ENCODE measurements around the gene SLIT1.

Gene SLIT1

GRCh38 chr10:97075961-97076525 lies 109.7 kb downstream of the SLIT1 start:
- no peaks in the 10 kb centered on the region for H3K4me1 ChIP-seq (ENCODE audit: insufficient read depth, low read length)
- no peak overlapping the region for H3K4me3 ChIP-seq (ENCODE audit: low read depth in 1 of 2, low read length in 2 of 2)
- H3K9ac ChIP-seq (ENCODE audit: low read length) = no peak overlapping the region
- H3K9me3 ChIP-seq (ENCODE audit: low read length) = no peaks in the 10 kb centered on the region
- no peaks in the 10 kb centered on the region for H3K36me3 ChIP-seq (ENCODE audit: insufficient read depth, low read length)
- H3K27me3 ChIP-seq (ENCODE audit: control insufficient read depth in 1 of 2, insufficient read depth in 2 of 2, low read length in 2 of 2) = peaks cover 5 to 6% of the 10 kb centered on the region in 2 donors
- H3K27ac ChIP-seq (ENCODE audit: low read depth, low read length) = no peak overlapping the region

- H3K27ac ChIP-seq (ENCODE audit: low read depth, low read length) = no peak overlapping the region
- no peak overlapping the region for H3K4me3 ChIP-seq (ENCODE audit: low read depth in 1 of 2, low read length in 2 of 2)
- no peaks in the 10 kb centered on the region for H3K9me3 ChIP-seq (ENCODE audit: low read length)
- peaks cover 5 to 6% of the 10 kb centered on the region in 2 donors for H3K27me3 ChIP-seq (ENCODE audit: control insufficient read depth in 1 of 2, insufficient read depth in 2 of 2, low read length in 2 of 2)
- no peaks in the 10 kb centered on the region for H3K4me1 ChIP-seq (ENCODE audit: insufficient read depth, low read length)
- no peaks in the 10 kb centered on the region for H3K36me3 ChIP-seq (ENCODE audit: insufficient read depth, low read length)
- no peak overlapping the region for H3K9ac ChIP-seq (ENCODE audit: low read length)
These were observed 110.3 kb downstream of the SLIT1 start for GRCh38 chr10:97075421-97075820.

- Histone ChIP-seq H3K27ac (ENCODE audit: low read depth, low read length) (no peak overlapping the region), H3K9me3 (ENCODE audit: low read length) (no peaks in the 10 kb centered on the region), H3K4me3 (ENCODE audit: low read depth in 1 of 2, low read length in 2 of 2) (no peak overlapping the region), H3K4me1 (ENCODE audit: insufficient read depth, low read length) (no peaks in the 10 kb centered on the region), H3K27me3 (ENCODE audit: control insufficient read depth in 1 of 2, insufficient read depth in 2 of 2, low read length in 2 of 2) (peaks cover 5 to 6% of the 10 kb centered on the region in 2 donors), H3K36me3 (ENCODE audit: insufficient read depth, low read length) (no peaks in the 10 kb centered on the region), H3K9ac (ENCODE audit: low read length) (no peak overlapping the region)
These were observed 111.3 kb downstream of the SLIT1 start for GRCh38 chr10:97074256-97075145.

DNA sequence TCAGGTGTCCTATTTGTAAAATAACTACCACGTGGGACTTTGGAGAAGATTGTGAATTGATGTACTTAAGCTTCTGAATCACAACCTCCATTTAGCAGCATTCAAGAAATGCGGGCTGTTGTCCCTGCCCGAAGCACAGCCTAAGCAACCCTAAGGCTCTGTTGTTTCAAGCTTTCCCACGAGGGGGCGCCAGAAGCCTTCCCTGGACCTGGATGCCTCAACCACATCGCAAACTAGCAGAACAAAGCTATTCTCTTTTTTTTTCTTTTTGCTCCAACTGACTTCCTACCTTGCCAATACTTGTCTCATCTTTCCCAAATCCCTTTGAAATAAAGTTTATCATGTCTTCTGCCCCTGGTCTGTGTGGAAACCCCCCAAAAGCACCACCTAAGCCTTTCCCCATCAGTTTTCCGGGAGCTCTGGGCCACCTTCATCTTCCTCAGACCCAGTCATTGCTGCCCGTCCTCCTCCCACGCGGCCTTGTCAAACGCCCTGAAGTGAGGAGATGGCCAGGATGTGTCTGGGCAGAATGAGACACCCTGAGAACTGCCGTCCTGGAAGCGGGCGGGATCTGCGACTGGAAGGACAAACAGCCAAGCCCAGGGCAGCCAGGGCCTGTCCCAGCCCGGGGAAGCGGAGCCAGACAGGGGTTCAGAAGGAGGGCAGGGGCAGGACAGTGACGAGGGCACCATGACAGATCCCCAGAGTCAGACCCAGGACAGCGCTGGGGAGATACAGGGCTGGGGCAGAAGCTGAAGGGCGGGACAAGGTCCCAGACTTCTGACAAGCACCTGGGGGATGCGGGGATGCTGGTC lies 112.7 kb downstream of the SLIT1 start:
- Histone ChIP-seq H3K36me3 (ENCODE audit: insufficient read depth, low read length) (no peaks in the 10 kb centered on the region), H3K9me3 (ENCODE audit: low read length) (no peaks in the 10 kb centered on the region), H3K27ac (ENCODE audit: low read depth, low read length) (no peak overlapping the region), H3K4me3 (ENCODE audit: low read depth in 1 of 2, low read length in 2 of 2) (no peak overlapping the region), H3K4me1 (ENCODE audit: insufficient read depth, low read length) (no peaks in the 10 kb centered on the region), H3K27me3 (ENCODE audit: control insufficient read depth in 1 of 2, insufficient read depth in 2 of 2, low read length in 2 of 2) (peaks cover 5 to 6% of the 10 kb centered on the region in 2 donors), H3K9ac (ENCODE audit: low read length) (no peak overlapping the region)

DNA sequence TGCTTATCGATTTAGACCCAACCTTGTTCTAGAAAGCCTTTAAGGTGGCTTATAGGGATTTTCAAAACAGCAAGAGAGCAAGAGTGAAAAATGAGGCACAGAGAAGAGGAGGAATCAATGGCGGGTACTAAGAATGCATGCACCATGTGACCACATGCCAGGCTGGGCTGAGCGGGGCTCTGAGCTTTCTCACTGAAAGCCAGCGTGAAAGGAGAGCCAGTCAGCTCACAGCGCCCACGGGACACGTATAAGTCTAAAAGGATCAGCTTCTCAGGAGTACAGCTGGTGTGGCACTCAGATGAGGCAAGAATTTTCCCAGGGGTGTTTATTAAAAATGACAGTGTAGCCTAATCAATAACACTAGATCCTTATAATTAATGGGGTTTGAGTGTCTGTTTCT lies 114.3 kb downstream of the SLIT1 start:
- Histone ChIP-seq H3K36me3 (ENCODE audit: insufficient read depth, low read length) (no peaks in the 10 kb centered on the region), H3K4me1 (ENCODE audit: insufficient read depth, low read length) (no peaks in the 10 kb centered on the region), H3K4me3 (ENCODE audit: low read depth in 1 of 2, low read length in 2 of 2) (no peak overlapping the region), H3K9me3 (ENCODE audit: low read length) (no peaks in the 10 kb centered on the region), H3K27ac (ENCODE audit: low read depth, low read length) (no peak overlapping the region), H3K27me3 (ENCODE audit: control insufficient read depth in 1 of 2, insufficient read depth in 2 of 2, low read length in 2 of 2) (peaks cover 5 to 6% of the 10 kb centered on the region in 2 donors), H3K9ac (ENCODE audit: low read length) (no peak overlapping the region)

DNA sequence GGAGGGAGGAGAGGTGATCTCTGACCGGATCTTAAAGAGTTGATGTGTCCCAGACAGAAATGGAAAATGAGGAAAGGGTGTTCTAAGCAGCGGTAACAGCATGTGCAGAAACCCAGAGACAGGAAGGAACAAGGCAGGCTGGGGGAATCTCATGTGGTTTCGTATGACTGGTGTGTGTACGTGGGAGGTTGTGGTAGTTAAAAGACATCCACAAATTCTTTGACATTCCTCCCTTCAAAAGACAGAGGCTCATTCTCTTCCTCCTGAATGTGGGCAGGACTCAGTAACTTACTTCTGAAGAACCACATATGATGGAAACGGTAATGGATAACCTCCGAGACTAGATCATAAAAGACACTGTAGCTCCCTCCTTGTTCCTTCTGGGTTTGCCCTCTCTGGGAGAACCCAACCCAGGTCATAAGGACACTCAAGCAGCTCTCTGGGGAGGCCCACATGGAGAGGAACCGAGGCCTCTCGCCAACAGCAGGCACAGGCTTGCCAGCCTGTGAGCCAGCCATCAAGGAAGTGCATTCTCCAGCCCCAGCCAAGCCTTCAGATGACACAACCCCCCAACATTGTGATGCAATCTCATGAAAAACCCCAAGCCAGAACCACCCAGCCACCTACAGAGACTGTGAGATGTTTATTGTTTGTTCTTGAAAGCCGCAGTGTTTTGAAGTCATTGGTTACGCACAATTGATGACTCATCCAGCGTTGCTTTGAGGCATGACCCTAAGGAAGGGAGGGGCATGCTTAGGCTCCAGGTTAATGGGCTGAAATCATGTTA lies 116.0 kb downstream of the SLIT1 start:
- Histone ChIP-seq H3K9me3 (ENCODE audit: low read length) (no peaks in the 10 kb centered on the region), H3K4me1 (ENCODE audit: insufficient read depth, low read length) (no peaks in the 10 kb centered on the region), H3K27me3 (ENCODE audit: control insufficient read depth in 1 of 2, insufficient read depth in 2 of 2, low read length in 2 of 2) (peaks cover 5 to 6% of the 10 kb centered on the region in 2 donors), H3K27ac (ENCODE audit: low read depth, low read length) (no peak overlapping the region), H3K4me3 (ENCODE audit: low read depth in 1 of 2, low read length in 2 of 2) (no peak overlapping the region), H3K9ac (ENCODE audit: low read length) (no peak overlapping the region), H3K36me3 (ENCODE audit: insufficient read depth, low read length) (no peaks in the 10 kb centered on the region)

DNA sequence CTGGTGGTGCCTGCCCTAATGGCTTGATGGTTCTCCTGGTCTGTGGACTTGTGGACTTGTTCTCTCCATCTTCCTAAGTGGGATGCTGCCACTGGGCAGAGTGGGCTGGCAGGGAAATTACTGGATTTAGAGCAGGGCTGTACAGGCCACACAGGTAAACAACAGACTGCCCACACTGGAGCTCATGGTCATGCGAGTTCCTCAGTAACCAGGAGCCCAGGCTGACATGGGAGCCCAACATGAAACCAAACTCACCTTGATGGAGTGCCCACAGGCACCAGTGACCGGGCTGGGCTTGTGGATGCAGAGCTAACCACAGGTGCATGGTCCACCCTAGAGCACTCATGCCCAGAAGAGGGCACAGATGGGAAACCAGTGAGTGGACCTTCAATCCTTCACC lies 116.7 kb downstream of the SLIT1 start:
- no peak overlapping the region for H3K4me3 ChIP-seq (ENCODE audit: low read depth in 1 of 2, low read length in 2 of 2)
- no peak overlapping the region for H3K27ac ChIP-seq (ENCODE audit: low read depth, low read length)
- no peaks in the 10 kb centered on the region for H3K36me3 ChIP-seq (ENCODE audit: insufficient read depth, low read length)
- no peaks in the 10 kb centered on the region for H3K9me3 ChIP-seq (ENCODE audit: low read length)
- H3K27me3 ChIP-seq (ENCODE audit: control insufficient read depth in 1 of 2, insufficient read depth in 2 of 2, low read length in 2 of 2) = peaks cover 5 to 6% of the 10 kb centered on the region in 2 donors
- H3K9ac ChIP-seq (ENCODE audit: low read length) = no peak overlapping the region
- H3K4me1 ChIP-seq (ENCODE audit: insufficient read depth, low read length) = no peaks in the 10 kb centered on the region

- no peaks in the 10 kb centered on the region for H3K36me3 ChIP-seq (ENCODE audit: insufficient read depth, low read length)
These were observed 117.9 kb downstream of the SLIT1 start for GRCh38 chr10:97067716-97068391.

GRCh38 chr10:97066877-97067555 lies 118.7 kb downstream of the SLIT1 start:
- Histone ChIP-seq H3K9ac (ENCODE audit: low read length) (no peak overlapping the region), H3K4me1 (ENCODE audit: insufficient read depth, low read length) (no peaks in the 10 kb centered on the region), H3K27ac (ENCODE audit: low read depth, low read length) (no peak overlapping the region), H3K9me3 (ENCODE audit: low read length) (no peaks in the 10 kb centered on the region), H3K36me3 (ENCODE audit: insufficient read depth, low read length) (no peaks in the 10 kb centered on the region), H3K27me3 (ENCODE audit: control insufficient read depth in 1 of 2, insufficient read depth in 2 of 2, low read length in 2 of 2) (no peaks in the 10 kb centered on the region), H3K4me3 (ENCODE audit: low read depth in 1 of 2, low read length in 2 of 2) (no peak overlapping the region)

More at GRCh38 chr10:97067716-97068391, 117.9 kb downstream of the SLIT1 start:
- H3K4me3 ChIP-seq (ENCODE audit: low read depth in 1 of 2, low read length in 2 of 2) = no peak overlapping the region
- H3K9ac ChIP-seq (ENCODE audit: low read length) = no peak overlapping the region
- H3K9me3 ChIP-seq (ENCODE audit: low read length) = no peaks in the 10 kb centered on the region
- peaks cover 0 to 5% of the 10 kb centered on the region in 2 donors for H3K27me3 ChIP-seq (ENCODE audit: control insufficient read depth in 1 of 2, insufficient read depth in 2 of 2, low read length in 2 of 2)
- H3K4me1 ChIP-seq (ENCODE audit: insufficient read depth, low read length) = no peaks in the 10 kb centered on the region
- H3K27ac ChIP-seq (ENCODE audit: low read depth, low read length) = no peak overlapping the region

Data from muscle layer of colon (tissue), 2 donors.